H1 (cell line): ENCODE results near the gene CABP5. TPM values are rescaled to one million over a fixed set of nuclear protein-coding genes. Genes with fewer than 3 reads are reported as not detected.
A peak's percentile ranks its signal among the peaks of the same experiment; 100 is the strongest.

Experiments used
- CTCF ChIA-PET: fragments of 300-600 bp; sonication (Branson Sonifier 250); formaldehyde crosslinking; loops from one replicate; lab custom pipeline; 2021; ENCODE audit not compliant: partially characterized antibody; lab: Charles Lee
- POLR2A ChIA-PET: fragments of 300-600 bp; sonication (Branson Sonifier 250); formaldehyde crosslinking; loops from one replicate; lab custom pipeline; 2021; ENCODE audit warnings: inconsistent platforms; ENCODE audit not compliant: partially characterized antibody; lab: Charles Lee
- DNase-seq, 2 experiments: peaks; one replicate each; pipeline versions ENCODE4 v3.0.0 to v3.0.0-alpha.2; 2010 to 2022; ENCODE audit warnings: low spot score in 2 of 2, low read depth in 1 of 2, mixed read lengths in 1 of 2
- FAIRE-seq: peaks from 2 replicates; lab custom pipeline; 2011; peaks lifted over from hg19 to GRCh38; lab: Jason Lieb, UNC
- H2AFZ ChIP-seq: 2 replicates; pipeline ENCODE4 v1.8.1; 2012; ENCODE audit warnings: low read length, inconsistent platforms
- H2AK5ac ChIP-seq: 2 replicates; pipeline ENCODE4 v1.6.1; 2013; ENCODE audit warnings: low read depth, low read length
- H2BK120ac ChIP-seq: replicated peaks from 2 replicates; pipeline ENCODE3; 2013; ENCODE audit warnings: low read depth, low read length, inconsistent platforms
- H2BK12ac ChIP-seq: 2 replicates; pipeline ENCODE4 v1.6.1; 2013; ENCODE audit warnings: low read depth, low read length
- H2BK15ac ChIP-seq: 2 replicates; pipeline ENCODE4 v1.6.1; 2013; ENCODE audit warnings: low read length
- H2BK20ac ChIP-seq: 2 replicates; pipeline ENCODE4 v1.6.1; 2013; ENCODE audit warnings: low read length
- H2BK5ac ChIP-seq: 2 replicates; pipeline ENCODE4 v1.6.1; 2013; ENCODE audit warnings: low read depth, low read length
- H3K14ac ChIP-seq: 2 replicates; pipeline ENCODE4 v1.6.1; 2013; ENCODE audit warnings: inconsistent platforms; ENCODE audit not compliant: insufficient read length
- H3K18ac ChIP-seq: 2 replicates; pipeline ENCODE4 v1.6.1; 2013; ENCODE audit warnings: low read length; ENCODE audit errors: extremely low read depth
- H3K23ac ChIP-seq: 2 replicates; pipeline ENCODE4 v1.6.1; 2013; ENCODE audit warnings: inconsistent platforms; ENCODE audit not compliant: insufficient read length
- H3K23me2 ChIP-seq: 2 replicates; pipeline ENCODE4 v1.6.1; 2013; ENCODE audit warnings: low read depth, low read length
- H3K27ac ChIP-seq: 2 replicates; pipeline ENCODE4 v1.6.1; 2011; ENCODE audit warnings: low read depth, low read length, inconsistent platforms
- H3K27me3 ChIP-seq, 4 experiments: replicated peaks in 1 of 4; 1 replicate in 1 of 4; 2 replicates in 3 of 4; pipeline versions ENCODE4 v1.6.1 to v1.8.1; 2011 to 2013; ENCODE audit warnings: low read length in 3 of 4, mild to moderate bottlenecking in 3 of 4, inconsistent platforms in 2 of 4, mixed read lengths in 2 of 4, moderate library complexity in 1 of 4; ENCODE audit not compliant: control insufficient read depth in 3 of 4, insufficient read depth in 3 of 4; ENCODE audit errors: extremely low read depth in 1 of 4
- H3K36me3 ChIP-seq, 4 experiments: 2 replicates each; pipeline versions ENCODE4 v1.6.1 to v1.8.1; 2011 to 2013; ENCODE audit warnings: mild to moderate bottlenecking in 4 of 4, low read length in 3 of 4, moderate library complexity in 2 of 4, control low read depth in 1 of 4, inconsistent platforms in 1 of 4; ENCODE audit not compliant: insufficient read depth in 4 of 4, control insufficient read depth in 2 of 4
- H3K4ac ChIP-seq: replicated peaks from 2 replicates; pipeline ENCODE3; 2013; ENCODE audit warnings: low read length, low read depth, mixed read lengths, inconsistent platforms; ENCODE audit not compliant: insufficient read length
- H3K4me1 ChIP-seq, 4 experiments: replicated peaks in 1 of 4; 1 replicate in 1 of 4; 2 replicates in 3 of 4; pipeline versions ENCODE4 v1.6.1 to v1.8.1; 2011 to 2013; ENCODE audit warnings: low read length in 3 of 4, inconsistent platforms in 2 of 4, mixed read lengths in 1 of 4; ENCODE audit not compliant: insufficient read depth in 4 of 4, control insufficient read depth in 3 of 4
- H3K4me2 ChIP-seq, 2 experiments: 2 replicates each; pipeline versions ENCODE4 v1.6.1 to v1.8.1; 2011 to 2013; ENCODE audit warnings: low read depth in 2 of 2, low read length in 2 of 2, control low read depth in 1 of 2, inconsistent platforms in 1 of 2, mild to moderate bottlenecking in 1 of 2; ENCODE audit not compliant: insufficient read depth in 1 of 2
- H3K4me3 ChIP-seq, 4 experiments: fragments of 200-600, 300-600 bp in 1 of 4; sonication (generic), shearing (Covaris generic), sonication (Bioruptor Twin) in 1 of 4; 2 replicates each; pipeline versions ENCODE4 v1.5.1 to v1.8.1; 2011 to 2016; ENCODE audit warnings: low read length in 4 of 4, low read depth in 3 of 4, control low read depth in 2 of 4, inconsistent platforms in 2 of 4, mild to moderate bottlenecking in 2 of 4, mixed read lengths in 1 of 4, moderate library complexity in 1 of 4; ENCODE audit not compliant: insufficient read depth in 2 of 4; ENCODE audit errors: extremely low read depth in 1 of 4
- H3K56ac ChIP-seq: replicated peaks from 2 replicates; pipeline ENCODE3; 2013; ENCODE audit warnings: low read depth, mild to moderate bottlenecking, mixed read lengths, low read length, inconsistent platforms; ENCODE audit not compliant: insufficient read length
- H3K79me1 ChIP-seq: 2 replicates; pipeline ENCODE4 v1.6.1; 2013; ENCODE audit warnings: low read depth, low read length, control low read depth
- H3K79me2 ChIP-seq, 2 experiments: 2 replicates each; pipeline versions ENCODE4 v1.6.1 to v1.8.1; 2012 to 2013; ENCODE audit warnings: low read length in 2 of 2, mild to moderate bottlenecking in 2 of 2, inconsistent platforms in 1 of 2; ENCODE audit not compliant: insufficient read depth in 2 of 2, control insufficient read depth in 1 of 2
- H3K9ac ChIP-seq, 4 experiments: replicated peaks in 1 of 4; 1 replicate in 1 of 4; 2 replicates in 3 of 4; pipeline versions ENCODE4 v1.6.1 to v1.8.1; 2011 to 2013; ENCODE audit warnings: low read depth in 3 of 4, low read length in 3 of 4, control low read depth in 2 of 4, mild to moderate bottlenecking in 2 of 4, moderate library complexity in 2 of 4, inconsistent platforms in 1 of 4; ENCODE audit errors: extremely low read depth in 1 of 4
- H3K9me3 ChIP-seq, 2 experiments: 2 replicates each; pipeline versions ENCODE4 v1.6.1 to v1.8.1; 2012 to 2013; ENCODE audit warnings: mild to moderate bottlenecking in 2 of 2, moderate library complexity in 2 of 2, control low read depth in 1 of 2, inconsistent platforms in 1 of 2, low read depth in 1 of 2, low read length in 1 of 2, mixed read lengths in 1 of 2; ENCODE audit not compliant: insufficient read depth in 2 of 2
- H4K20me1 ChIP-seq, 2 experiments: replicated peaks in 1 of 2; 2 replicates each; pipeline versions ENCODE3 to v1.8.1; 2011 to 2013; ENCODE audit warnings: inconsistent platforms in 2 of 2, low read length in 2 of 2, mild to moderate bottlenecking in 1 of 2; ENCODE audit not compliant: insufficient read depth in 2 of 2, control insufficient read depth in 1 of 2
- H4K5ac ChIP-seq: 2 replicates; pipeline ENCODE4 v1.6.1; 2013; ENCODE audit warnings: low read length, low read depth, mixed read lengths, inconsistent platforms; ENCODE audit not compliant: insufficient read length
- H4K8ac ChIP-seq: 2 replicates; pipeline ENCODE4 v1.8.0; 2013; ENCODE audit warnings: mild to moderate bottlenecking, moderate library complexity, low read length, inconsistent platforms; ENCODE audit not compliant: insufficient read depth; ENCODE audit errors: extremely low read depth
- H4K91ac ChIP-seq: replicated peaks from 2 replicates; pipeline ENCODE3; 2013; ENCODE audit warnings: low read length, mixed read lengths, inconsistent platforms; ENCODE audit not compliant: insufficient read length
- BRCA1 ChIP-seq: IDR thresholded peaks from 2 replicates; pipeline ENCODE4 v1.6.1; 2012; ENCODE audit warnings: low read depth, low read length, improper control_type of control experiment
- CBX8 ChIP-seq: fragments of 300-800, 300-1000 bp; sonication (generic); IDR thresholded peaks from 2 replicates; pipeline ENCODE4 v1.7.1; 2016; ENCODE audit warnings: low read depth, low read length, borderline replicate concordance
- MAFK ChIP-seq: IDR thresholded peaks from 2 replicates; pipeline ENCODE4 v1.6.1; 2012; ENCODE audit warnings: low read depth, mild to moderate bottlenecking, improper control_type of control experiment, low read length
- NRF1 ChIP-seq: IDR thresholded peaks from 2 replicates; pipeline ENCODE4 v1.6.1; 2011; ENCODE audit warnings: mild to moderate bottlenecking, low read depth, low read length, improper control_type of control experiment
- POU5F1 ChIP-seq: IDR thresholded peaks from 2 replicates; pipeline ENCODE4 v1.6.1; 2011; ENCODE audit warnings: low read depth, mild to moderate bottlenecking, low read length, moderate library complexity
- SUZ12 ChIP-seq: fragments of 200-600 bp; sonication (generic); IDR thresholded peaks from 2 replicates; pipeline ENCODE4 v1.6.1; 2012; ENCODE audit warnings: mild to moderate bottlenecking, inconsistent platforms, low read length, moderate library complexity, mixed read lengths
- TAF1 ChIP-seq: IDR thresholded peaks from 2 replicates; pipeline ENCODE4 v1.6.1; 2011; ENCODE audit warnings: mild to moderate bottlenecking, low read depth, low read length
- WGBS, 2 experiments: shearing (Covaris generic) in 1 of 2; methylation state at CpG; one replicate each; pipeline versions ENCODE4 v1.1.6 to v1.1.7; 2013 to 2015; ENCODE audit warnings: low lambda C conversion rate in 2 of 2, mixed read lengths in 2 of 2, inconsistent platforms in 1 of 2, low coverage in 1 of 2, missing lambda C conversion rate in 1 of 2; ENCODE audit not compliant: insufficient replicate concordance in 2 of 2, insufficient coverage in 1 of 2, insufficient read length in 1 of 2; ENCODE audit errors: extremely low coverage in 1 of 2, missing lambda C conversion rate in 1 of 2; 5-methylcytosine and 5-hydroxymethylcytosine counted together
- polyA plus RNA-seq, 7 experiments: library from polyadenylated mRNA; depleted of rRNA in 3 of 7; stranded (reverse) in 5 of 7; unstranded in 2 of 7; fragments of >200 nt in 5 of 7; fragments of 200-250 nt in 2 of 7; gene quantifications; 1 replicate in 5 of 7; 2 replicates in 1 of 7; 4 replicates in 1 of 7; pipeline versions ENCODE4 v1.2.1 to v1.2.3, GENCODE V29; 2011 to 2013; ENCODE audit warnings: missing spikeins in 2 of 7, mixed read lengths in 2 of 7
- total RNA-seq: library from RNA; stranded (reverse); fragmentation: NEBNext Ultra II Directional; extraction: Animal tissue kit (Norgen Biotek cat#: 25700); gene quantifications from 2 replicates; pipeline ENCODE4 v1.2.1, GENCODE V29; 2021

CABP5 gene
- total and polyA plus RNA-seq, 2 of the 8 experiments (the other 6 are each of a cell fraction or from before 2014, with no cell fraction given) = not detected

GRCh38 chr19:48000846-48001245 is 43.0 kb downstream of the CABP5 start:
- Histone ChIP-seq H3K79me1 (no peaks in the 10 kb centered on the region), H3K36me3 (no peaks in the 10 kb centered on the region), H3K9ac (no peak overlapping the region), H4K91ac (no peak overlapping the region), H3K79me2 (no peaks in the 10 kb centered on the region), H3K18ac (no peak overlapping the region), H2BK5ac (no peak overlapping the region), H3K27ac (no peak overlapping the region), H4K5ac (no peak overlapping the region), H4K8ac (no peak overlapping the region), H2BK15ac (no peak overlapping the region), H2AFZ (no peak overlapping the region), H3K4ac (no peak overlapping the region), H4K20me1 (peaks cover 0 to 2% of the 10 kb centered on the region in 2 experiments), H3K4me1 (no peaks in the 10 kb centered on the region), H3K14ac (no peak overlapping the region), H2BK120ac (no peak overlapping the region), H3K23me2 (peaks cover 4% of the 10 kb centered on the region; the same call in 1 of the 2 replicates), H2AK5ac (no peak overlapping the region), H3K4me2 (no peak overlapping the region), H3K56ac (no peak overlapping the region), H3K9me3 (no peaks in the 10 kb centered on the region), H3K23ac (no peak overlapping the region), H3K27me3 (no peaks in the 10 kb centered on the region), H2BK20ac (no peak overlapping the region), H2BK12ac (no peak overlapping the region), H3K4me3 (no peak overlapping the region)
- ChIA-PET POLR2A (no interaction called here), CTCF (interaction anchor here (0.7 to 1.4 kb wide), 5 partner anchors 11 to 109 kb away, joined by 3 to 5 read pairs (median 3); partner anchors contain the start of gene PLA2G4C)
- FAIRE-seq (no peak), DNase-seq (peak in 1 of 2 experiments; percentile 1)
- WGBS, 2 experiments = 89% methylated on average over 5 of the region's 6 CpGs; no CpG with 5 or more reads in 1 of the 2 experiments
- no peak for TF ChIP-seq TAF1
- no peak for TF ChIP-seq SUZ12
- TF ChIP-seq MAFK = no peak
- no peak for TF ChIP-seq POU5F1
- TF ChIP-seq NRF1 = no peak
- no peak for TF ChIP-seq CBX8
- no peak for TF ChIP-seq BRCA1
